ENCODE data around the gene MSI1. TPM values are rescaled to one million over a fixed set of nuclear protein-coding genes. Genes with fewer than 3 reads are reported as not detected.

Gene MSI1
- total and polyA plus RNA-seq, 10 of the 15 experiments (the other 5 are each of a cell fraction or from before 2014, with no cell fraction given), result 0.04 TPM; not detected in 9

DNA sequence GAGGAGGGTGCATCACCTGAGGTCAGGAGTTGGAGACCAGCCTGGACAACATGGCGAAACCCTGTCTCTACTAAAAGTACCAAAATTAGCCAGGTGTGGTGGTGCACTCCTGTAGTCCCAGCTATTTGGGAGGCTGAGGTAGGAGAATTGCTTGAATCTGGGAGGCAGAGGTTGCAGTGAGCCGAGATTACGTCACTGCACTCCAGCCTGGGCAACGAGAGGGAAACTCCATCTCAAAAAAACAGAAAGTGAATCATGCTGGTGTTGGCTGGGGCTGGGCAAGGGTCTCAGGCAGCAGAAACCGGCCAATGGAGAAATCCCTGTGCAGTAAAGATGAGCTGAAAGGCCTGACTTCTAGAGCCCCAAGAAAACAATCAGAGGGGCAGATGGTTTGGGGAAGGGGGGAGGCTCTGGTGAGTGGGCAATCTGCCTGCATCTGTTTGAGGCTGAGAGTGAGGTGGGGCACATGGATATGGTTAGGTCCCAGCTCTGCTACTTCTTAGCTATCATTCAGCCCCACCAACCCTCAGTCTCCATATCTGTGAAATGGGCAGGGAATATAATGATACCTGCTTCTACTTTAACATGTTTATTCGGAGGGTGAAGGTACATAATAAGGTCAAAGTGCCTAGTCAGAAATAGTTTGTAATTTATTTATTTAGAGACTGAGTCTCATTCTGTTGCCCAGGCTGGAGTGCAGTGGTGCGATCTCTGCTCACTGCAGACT, 47.7 kb upstream of the MSI1 start:
- intact Hi-C loops (cut with micrococcal nuclease; ENCODE audit: unreplicated experiment), result no loop called here
- POLR2A ChIA-PET, result no interaction called here
- Histone ChIP-seq H4K20me1 (ENCODE audit: control insufficient read depth, insufficient read depth) (no peaks in the 10 kb centered on the region), H3K27ac (ENCODE audit: control insufficient read depth, insufficient read depth) (no peak overlapping the region), H3K79me2 (ENCODE audit: control insufficient read depth, insufficient read depth, low read length) (no peaks in the 10 kb centered on the region), H3K36me3 (ENCODE audit: control insufficient read depth in 2 of 2, insufficient read depth in 2 of 2, low read length in 1 of 2) (no peaks in the 10 kb centered on the region), H3K27me3 (replicated peaks in 1 of 2; ENCODE audit: control insufficient read depth in 2 of 2, insufficient read depth in 2 of 2, low read length in 1 of 2) (no peaks in the 10 kb centered on the region), H3K4me2 (ENCODE audit: control insufficient read depth, insufficient read depth) (no peak overlapping the region), H2AFZ (ENCODE audit: control insufficient read depth, low read depth, low read length) (no peak overlapping the region), H3K4me1 (ENCODE audit: control insufficient read depth, insufficient read depth, low read length) (no peaks in the 10 kb centered on the region), H3K4me3 (no peak overlapping the region), H3K9me3 (replicated peaks; ENCODE audit: control insufficient read depth, insufficient read depth, low read length) (no peaks in the 10 kb centered on the region), H3K9ac (ENCODE audit: control insufficient read depth, insufficient read depth, low read length) (no peak overlapping the region)
- ATAC-seq (no peak), DNase-seq (ENCODE audit: low read depth, low spot score) (no peak), FAIRE-seq (no peak)
- TF ChIP-seq IKZF1 (conservative IDR thresholded peaks at IDR 0.05) (no peak), ZNF274 (IDR thresholded peaks at IDR 0.05; ENCODE audit: insufficient read depth, insufficient read length) (no peak), PAX5 (IDR thresholded peaks at IDR 0.05; ENCODE audit: borderline replicate concordance, low read depth, low read length) (no peak), GABPA (IDR thresholded peaks at IDR 0.05; ENCODE audit: low read depth) (no peak), BMI1 (IDR thresholded peaks at IDR 0.05; ENCODE audit: borderline replicate concordance) (no peak), HDGF (IDR thresholded peaks at IDR 0.05) (no peak)
- TF ChIP-seq, protein P1, sequence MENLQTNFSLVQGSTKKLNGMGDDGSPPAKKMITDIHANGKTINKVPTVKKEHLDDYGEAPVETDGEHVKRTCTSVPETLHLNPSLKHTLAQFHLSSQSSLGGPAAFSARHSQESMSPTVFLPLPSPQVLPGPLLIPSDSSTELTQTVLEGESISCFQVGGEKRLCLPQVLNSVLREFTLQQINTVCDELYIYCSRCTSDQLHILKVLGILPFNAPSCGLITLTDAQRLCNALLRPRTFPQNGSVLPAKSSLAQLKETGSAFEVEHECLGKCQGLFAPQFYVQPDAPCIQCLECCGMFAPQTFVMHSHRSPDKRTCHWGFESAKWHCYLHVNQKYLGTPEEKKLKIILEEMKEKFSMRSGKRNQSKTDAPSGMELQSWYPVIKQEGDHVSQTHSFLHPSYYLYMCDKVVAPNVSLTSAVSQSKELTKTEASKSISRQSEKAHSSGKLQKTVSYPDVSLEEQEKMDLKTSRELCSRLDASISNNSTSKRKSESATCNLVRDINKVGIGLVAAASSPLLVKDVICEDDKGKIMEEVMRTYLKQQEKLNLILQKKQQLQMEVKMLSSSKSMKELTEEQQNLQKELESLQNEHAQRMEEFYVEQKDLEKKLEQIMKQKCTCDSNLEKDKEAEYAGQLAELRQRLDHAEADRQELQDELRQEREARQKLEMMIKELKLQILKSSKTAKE (IDR thresholded peaks at IDR 0.05; ENCODE audit: low read depth, poor library complexity, severe bottlenecking), result no peak
- WGBS (ENCODE audit: insufficient coverage, insufficient replicate concordance, low lambda C conversion rate, missing lambda C conversion rate), result 61% methylated on average over 7 of the region's 7 CpGs
- in situ Hi-C loops (cut with MboI), result no loop called here
- SMC1A ChIA-PET (ENCODE audit: uncharacterized antibody, unreplicated experiment), result no interaction called here
- CTCF ChIA-PET, result interaction anchor here (0.8 to 1.8 kb wide), 2 partner anchors 12 to 49 kb away, joined by 4 to 5 read pairs; no protein-coding TSS in a partner anchor
- RAD21 ChIA-PET (ENCODE audit: unreplicated experiment), result no interaction called here
- no TSS peak for BruUV-seq (replicated peaks)

Data from GM12878 (cell line).